Cardiac muscle cell (in vitro differentiated cells and primary cell): ENCODE data around the gene TTC23. TPM values are rescaled to one million over a fixed set of nuclear protein-coding genes. Genes with fewer than 3 reads are reported as not detected.
A peak's percentile ranks its signal among the peaks of the same experiment; 100 is the strongest.

Experiments used
- DNase-seq, 2 donors: peaks; one replicate each; pipeline versions ENCODE4 v3.0.0 to v3.0.0-alpha.2; 2010 to 2017; ENCODE audit warnings: low read depth in 1 of 2, low spot score in 1 of 2
- H3K27ac ChIP-seq: fragments of 200-600 bp; sonication (generic); 2 replicates; pipeline ENCODE4 v1.5.1; 2016
- H3K27me3 ChIP-seq: fragments of 200-600 bp; sonication (generic); 2 replicates; pipeline ENCODE4 v1.6.0; 2016; ENCODE audit warnings: control low read depth
- H3K36me3 ChIP-seq: fragments of 200-600 bp; sonication (generic); 2 replicates; pipeline ENCODE4 v1.5.1; 2016; ENCODE audit warnings: control low read depth
- H3K4me1 ChIP-seq: fragments of 200-600 bp; sonication (generic); 2 replicates; pipeline ENCODE4 v1.8.1; 2017; ENCODE audit warnings: low read depth, mild to moderate bottlenecking, mixed run types
- H3K4me3 ChIP-seq: fragments of 200-600 bp; sonication (generic); 2 replicates; pipeline ENCODE4 v1.5.1; 2016; ENCODE audit warnings: mild to moderate bottlenecking
- H3K9me3 ChIP-seq: fragments of 200-600 bp; sonication (generic); 2 replicates; pipeline ENCODE4 v1.5.1; 2017; ENCODE audit warnings: low read depth, mild to moderate bottlenecking, control low read depth
- CTCF ChIP-seq: IDR thresholded peaks from 2 replicates; pipeline ENCODE4 v1.5.1; 2012; ENCODE audit warnings: low read depth, mild to moderate bottlenecking, low read length
- polyA plus RNA-seq: library from polyadenylated mRNA; unstranded; fragments of >200 nt; fragmentation: Nextera tagmentation; extraction: Ambion mirVana; gene quantifications from 2 replicates; pipeline ENCODE4 v1.2.1, GENCODE V29; 2016
- total RNA-seq: library from RNA; depleted of rRNA; stranded (reverse); fragments of >200 nt; gene quantifications from 2 replicates; pipeline ENCODE4 v1.2.3, GENCODE V29; 2016

The TTC23 gene
- total and polyA plus RNA-seq, 2 experiments from 2014 or later: 15.0 to 38.2 TPM

GRCh38 chr15:99122831-99123712 is 126.3 kb downstream of the TTC23 start:
- DNase-seq: no peak
- no peak overlapping the region for H3K4me3 ChIP-seq
- no peak for TF ChIP-seq CTCF
- H3K9me3 ChIP-seq: no peaks in the 10 kb centered on the region
- H3K4me1 ChIP-seq: peaks cover 27% of the 10 kb centered on the region
- H3K27ac ChIP-seq: peak overlapping the region; percentile 98
- H3K27me3 ChIP-seq: no peaks in the 10 kb centered on the region
- no peaks in the 10 kb centered on the region for H3K36me3 ChIP-seq

GRCh38 chr15:99121691-99122410 is 127.5 kb downstream of the TTC23 start:
- peaks cover 27% of the 10 kb centered on the region for H3K4me1 ChIP-seq
- no peak overlapping the region for H3K27ac ChIP-seq
- no peaks in the 10 kb centered on the region for H3K36me3 ChIP-seq
- H3K4me3 ChIP-seq: no peak overlapping the region
- DNase-seq: no peak
- H3K27me3 ChIP-seq: no peaks in the 10 kb centered on the region
- no peaks in the 10 kb centered on the region for H3K9me3 ChIP-seq
- no peak for TF ChIP-seq CTCF

- Histone ChIP-seq H3K9me3 (no peaks in the 10 kb centered on the region), H3K4me1 (peaks cover 27% of the 10 kb centered on the region), H3K4me3 (no peak overlapping the region), H3K27ac (no peak overlapping the region), H3K27me3 (no peaks in the 10 kb centered on the region), H3K36me3 (no peaks in the 10 kb centered on the region)
- TF ChIP-seq CTCF: no peak
- DNase-seq: no peak
Measured at GRCh38 chr15:99121207-99121606, 128.2 kb downstream of the TTC23 start.

GRCh38 chr15:99120050-99120777 is 129.2 kb downstream of the TTC23 start:
- DNase-seq: peak in 1 of 2 donors; percentile 19
- Histone ChIP-seq H3K36me3 (no peaks in the 10 kb centered on the region), H3K4me1 (peaks cover 22% of the 10 kb centered on the region)

More at GRCh38 chr15:99120050-99120777, 129.2 kb downstream of the TTC23 start:
- no peak overlapping the region for H3K4me3 ChIP-seq
- H3K27me3 ChIP-seq: no peaks in the 10 kb centered on the region
- H3K9me3 ChIP-seq: no peaks in the 10 kb centered on the region
- no peak for TF ChIP-seq CTCF
- H3K27ac ChIP-seq: no peak overlapping the region
